UCSD-AML1 (cell line): ENCODE data around the gene CA6.
"Not testable (repeated sequence)": the region's sequence is repeated elsewhere in the genome, so short reads cannot be mapped to it uniquely, and the experiment has no call there.

Experiments used
- DNase-seq: peaks from one replicate; lab custom pipeline; 2025; ENCODE audit not compliant: unreplicated experiment; lab: John Stamatoyannopoulos, UW

Gene CA6

DNA sequence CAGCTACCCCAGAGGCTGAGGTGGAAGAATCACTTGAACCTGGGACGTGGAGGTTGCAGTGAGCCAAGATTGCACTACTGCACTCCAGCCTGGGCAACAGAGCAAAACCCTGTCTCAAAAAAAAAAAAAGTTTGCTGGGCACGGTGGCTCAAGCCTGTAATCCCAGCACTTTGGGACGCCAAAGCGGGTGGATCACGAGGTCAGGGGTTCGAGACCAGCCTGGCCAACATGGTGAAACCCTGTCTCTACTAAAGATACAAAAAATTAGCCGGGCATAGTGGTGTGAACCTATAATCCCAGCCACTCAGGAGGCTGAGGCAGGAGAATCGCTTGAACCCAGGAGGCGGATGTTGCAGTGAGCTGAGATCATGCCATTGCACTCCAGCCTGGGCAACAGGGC, 23.2 kb downstream of the CA6 start:
- not testable (repeated sequence) for DNase-seq

DNA sequence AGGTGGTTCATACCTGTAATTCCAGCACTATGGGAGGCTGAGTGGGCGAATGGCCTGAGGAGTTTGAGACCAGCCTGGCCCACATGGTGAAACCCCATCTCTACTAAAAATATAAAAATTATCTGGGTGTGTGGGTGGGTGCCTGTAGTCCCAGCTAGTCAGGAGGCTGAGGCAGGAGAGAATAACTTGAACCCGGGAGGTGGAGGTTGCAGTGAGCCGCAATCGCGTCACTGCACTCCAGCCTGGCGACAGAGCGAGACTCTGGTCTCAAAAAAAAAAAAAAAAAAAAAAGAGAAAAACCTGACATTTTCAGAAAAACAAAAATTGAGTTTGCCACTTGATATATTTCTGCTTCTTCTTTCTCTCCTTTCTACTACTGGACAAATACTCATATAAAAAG, 24.3 kb downstream of the CA6 start:
- DNase-seq, result no peak

DNA sequence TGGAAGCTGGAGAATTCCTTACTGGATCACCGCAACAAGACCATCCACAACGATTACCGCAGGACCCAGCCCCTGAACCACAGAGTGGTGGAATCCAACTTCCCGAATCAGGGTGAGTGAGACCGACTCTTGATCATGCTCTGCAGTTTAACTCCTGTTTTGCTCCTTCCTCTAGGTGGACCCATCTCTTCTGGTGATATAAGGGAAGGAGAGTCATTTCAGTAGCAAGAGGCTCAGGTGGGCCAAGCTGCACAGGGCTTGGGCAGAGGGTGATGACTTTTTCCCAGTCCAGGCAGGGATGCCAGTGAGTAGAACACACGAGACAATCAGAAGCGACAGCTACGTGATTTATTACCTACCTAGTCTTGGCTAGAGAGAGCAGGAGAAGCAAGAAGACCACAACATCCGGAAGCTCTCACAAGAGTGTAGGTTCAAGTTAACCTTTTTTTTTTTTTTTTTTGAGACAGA, 25.2 kb downstream of the CA6 start:
- peak; percentile 51 for DNase-seq

DNA sequence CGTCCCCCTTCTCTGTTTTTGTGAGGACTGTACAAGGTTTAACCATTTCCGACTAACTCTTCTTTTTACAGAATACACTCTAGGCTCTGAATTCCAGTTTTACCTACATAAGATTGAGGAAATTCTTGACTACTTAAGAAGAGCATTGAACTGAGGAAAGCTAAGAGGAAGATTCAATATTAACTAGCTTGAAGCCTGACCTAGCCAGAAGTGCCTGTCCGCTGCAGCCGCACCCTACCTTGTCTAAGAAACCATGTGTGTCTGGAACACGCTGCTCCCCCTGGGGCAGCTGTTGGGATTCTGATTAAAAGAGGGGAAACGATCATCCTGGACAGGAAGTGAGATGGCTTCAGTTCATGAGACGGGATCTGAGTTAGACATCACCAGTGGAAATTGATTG, 28.9 kb downstream of the CA6 start:
- no peak for DNase-seq

DNA sequence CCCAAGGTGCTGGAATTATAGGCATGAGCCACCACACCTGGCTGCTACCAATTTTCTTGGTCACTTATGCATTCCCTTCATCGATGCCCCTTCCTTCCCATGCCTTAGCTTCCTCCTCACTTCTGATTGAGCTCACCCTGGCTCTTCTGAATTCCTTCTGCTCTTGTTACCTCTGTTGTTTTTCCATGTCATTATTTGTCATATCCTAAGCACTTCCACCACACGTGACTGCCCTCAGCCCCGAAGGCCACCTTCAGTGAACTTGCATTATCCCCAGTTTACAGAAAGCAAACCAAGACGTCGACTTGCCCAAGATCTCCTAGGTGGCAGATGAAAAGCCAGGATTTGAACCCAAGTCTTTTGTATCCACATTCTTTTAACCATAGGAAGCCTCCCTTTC, 30.7 kb downstream of the CA6 start:
- no peak for DNase-seq

DNA sequence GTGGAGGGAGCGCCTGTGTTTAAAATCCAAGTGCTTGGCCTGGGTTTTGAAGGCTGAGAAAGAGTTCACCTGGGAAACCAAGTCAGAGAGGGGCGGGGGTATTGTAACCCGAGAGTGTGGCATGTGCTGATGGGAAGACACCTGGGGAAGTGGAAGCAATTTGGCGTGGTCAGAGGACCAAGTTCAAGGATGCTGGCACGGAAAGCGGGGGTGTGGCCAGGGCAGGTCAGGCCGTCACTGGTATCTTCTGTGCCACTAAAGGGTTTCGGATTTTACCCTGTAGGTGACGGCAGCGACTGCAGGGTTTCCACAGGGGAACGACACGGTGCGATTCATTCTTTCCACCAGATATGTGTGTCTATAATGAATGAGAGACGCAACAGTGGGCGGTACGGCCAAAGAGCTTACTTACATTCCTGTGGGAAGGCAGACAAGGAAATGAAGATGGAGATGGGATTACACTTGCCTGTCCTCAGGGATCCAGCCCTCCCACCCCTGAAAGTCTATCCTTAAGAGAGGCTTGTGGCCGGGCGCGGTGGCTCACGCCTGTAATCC, 31.3 kb downstream of the CA6 start:
- no peak for DNase-seq

DNA sequence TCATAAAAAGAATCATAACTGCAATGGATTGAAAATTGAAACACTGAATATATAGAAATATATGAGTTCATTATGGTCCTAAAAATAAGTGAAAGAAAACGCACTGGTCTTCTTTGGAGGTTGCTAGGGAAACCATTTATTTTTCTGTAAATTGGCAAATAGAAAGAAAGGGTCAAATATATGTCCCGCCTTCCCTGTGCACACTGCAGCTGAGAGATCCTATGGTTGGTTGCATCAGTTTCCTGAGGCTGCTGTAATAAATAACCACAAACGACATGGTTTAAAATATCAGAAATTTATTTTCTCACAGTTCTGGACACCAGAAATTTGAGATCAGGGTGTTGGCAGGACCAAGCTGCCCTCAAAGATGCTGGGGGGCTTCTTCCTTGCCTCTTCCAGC, 35.0 kb downstream of the CA6 start:
- no peak for DNase-seq

DNA sequence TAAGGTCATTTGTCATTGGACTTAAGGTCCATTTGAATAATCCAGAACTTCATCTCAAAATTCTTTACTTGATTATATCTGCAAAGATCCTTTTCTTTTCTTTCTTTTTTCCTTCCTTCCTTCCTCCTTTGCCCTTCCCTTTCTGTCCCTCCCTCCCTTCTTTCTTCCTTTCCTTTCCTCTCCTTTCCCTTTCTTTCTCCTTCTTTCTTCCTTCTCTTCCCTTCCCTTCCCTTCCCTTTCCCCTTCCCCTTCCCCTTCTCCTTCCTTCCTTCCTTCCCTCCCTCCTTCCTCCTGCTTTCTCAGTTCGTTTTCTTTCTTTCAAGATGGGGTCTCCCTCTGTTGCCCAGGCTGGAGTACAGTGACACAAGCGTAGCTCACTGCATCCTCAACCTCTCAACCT, 35.5 kb downstream of the CA6 start:
- no peak for DNase-seq

DNA sequence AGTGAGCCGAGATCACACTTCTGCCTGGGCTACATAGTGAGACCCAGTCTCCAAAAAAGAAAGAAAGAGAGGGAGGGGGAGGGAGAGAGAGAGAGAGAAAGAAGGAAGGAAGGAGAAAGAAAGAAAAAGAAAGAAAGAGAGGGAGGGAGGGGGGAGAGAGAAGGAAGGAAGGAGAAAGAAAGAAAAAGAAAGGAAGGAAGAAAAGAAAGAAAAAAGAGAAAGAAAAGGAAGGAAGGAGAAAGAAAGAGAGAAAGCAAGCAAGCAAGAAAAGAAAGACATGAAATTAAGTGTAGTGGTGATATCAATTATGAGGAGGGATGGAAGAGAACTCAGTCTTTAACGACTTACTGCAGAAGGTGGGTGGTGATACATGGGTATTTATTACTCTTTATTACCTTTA, 38.5 kb downstream of the CA6 start:
- DNase-seq, result no peak

DNA sequence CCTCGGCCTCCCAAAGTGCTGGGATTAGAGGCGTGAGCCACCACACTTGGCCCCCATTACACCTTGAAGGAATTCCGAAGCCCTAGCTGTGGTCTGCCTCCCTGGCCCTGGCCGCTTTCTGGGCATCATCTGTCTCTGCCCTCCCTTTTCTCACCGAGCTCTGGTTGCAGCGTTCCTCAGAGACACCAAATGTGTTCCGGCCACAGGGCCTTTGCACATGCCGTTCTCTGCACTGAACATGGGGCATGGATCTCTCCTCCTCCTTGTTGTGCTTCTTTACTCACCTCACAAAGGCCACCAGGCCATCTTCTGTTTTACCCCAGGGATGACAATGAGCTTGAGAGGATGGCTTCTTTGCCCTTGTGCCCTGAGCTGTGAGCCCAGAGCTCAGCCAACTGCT, 39.3 kb downstream of the CA6 start:
- DNase-seq, result no peak

DNA sequence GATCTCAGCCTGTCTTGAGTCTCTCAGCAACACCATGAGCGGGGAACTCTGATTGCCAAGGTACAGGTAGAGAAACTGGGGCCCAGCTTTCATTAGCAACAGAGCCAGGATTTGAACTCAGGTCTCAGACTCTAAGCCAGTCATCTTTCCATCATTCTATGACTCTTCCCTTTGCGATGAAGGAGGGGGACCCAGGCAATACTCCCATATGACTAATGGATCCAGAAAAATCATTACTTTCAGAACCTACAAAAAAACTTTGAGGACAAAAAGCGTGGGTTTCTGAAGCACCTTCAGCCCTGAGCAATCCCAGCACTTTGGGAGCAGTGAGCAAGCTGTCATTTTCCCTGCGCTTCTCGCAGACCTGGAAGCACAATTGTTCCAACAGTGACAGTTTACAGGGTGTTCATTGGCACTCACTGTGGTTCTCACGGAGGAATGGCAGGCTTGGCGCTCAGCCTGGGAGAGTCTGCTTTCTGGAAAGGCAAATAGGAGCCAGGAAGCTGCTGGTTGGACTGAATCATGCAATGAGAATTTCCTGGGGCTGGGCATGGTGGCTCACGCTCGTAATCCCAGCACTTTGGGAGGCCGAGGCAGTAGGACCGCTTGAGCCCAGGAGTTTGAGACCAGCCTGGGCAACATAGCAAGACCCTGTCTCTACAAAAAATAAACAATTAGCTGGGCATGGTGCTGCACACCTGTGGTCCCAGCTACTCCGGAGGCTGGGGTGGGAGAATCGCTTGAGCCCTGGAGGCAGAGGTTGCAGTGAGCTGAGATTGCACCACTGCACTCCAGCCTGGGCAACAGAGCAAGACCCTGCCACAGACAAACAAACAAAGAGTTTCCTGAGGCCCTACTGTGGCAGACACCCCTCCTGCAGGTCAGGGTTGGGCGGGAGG, 40.5 kb downstream of the CA6 start:
- DNase-seq, result no peak

DNA sequence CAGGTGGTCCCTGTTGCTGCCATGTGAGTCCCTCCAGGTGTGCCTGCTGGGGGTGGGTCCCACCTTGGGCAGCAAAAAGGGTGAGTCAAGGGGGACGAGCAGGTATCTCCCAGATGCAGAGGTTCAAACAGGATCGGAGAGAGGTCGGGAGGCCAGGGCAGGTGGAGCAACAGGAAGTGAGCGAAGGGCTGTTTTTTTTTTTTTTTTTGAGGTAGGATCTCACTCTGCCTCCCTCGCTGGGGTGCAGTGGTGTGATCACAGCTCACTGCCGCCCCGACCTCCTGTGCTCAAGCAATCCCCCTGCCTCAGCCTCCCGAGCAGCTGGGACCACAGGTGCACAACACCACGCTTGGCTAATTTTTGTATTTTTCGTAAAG, 41.1 kb downstream of the CA6 start:
- no peak for DNase-seq

DNA sequence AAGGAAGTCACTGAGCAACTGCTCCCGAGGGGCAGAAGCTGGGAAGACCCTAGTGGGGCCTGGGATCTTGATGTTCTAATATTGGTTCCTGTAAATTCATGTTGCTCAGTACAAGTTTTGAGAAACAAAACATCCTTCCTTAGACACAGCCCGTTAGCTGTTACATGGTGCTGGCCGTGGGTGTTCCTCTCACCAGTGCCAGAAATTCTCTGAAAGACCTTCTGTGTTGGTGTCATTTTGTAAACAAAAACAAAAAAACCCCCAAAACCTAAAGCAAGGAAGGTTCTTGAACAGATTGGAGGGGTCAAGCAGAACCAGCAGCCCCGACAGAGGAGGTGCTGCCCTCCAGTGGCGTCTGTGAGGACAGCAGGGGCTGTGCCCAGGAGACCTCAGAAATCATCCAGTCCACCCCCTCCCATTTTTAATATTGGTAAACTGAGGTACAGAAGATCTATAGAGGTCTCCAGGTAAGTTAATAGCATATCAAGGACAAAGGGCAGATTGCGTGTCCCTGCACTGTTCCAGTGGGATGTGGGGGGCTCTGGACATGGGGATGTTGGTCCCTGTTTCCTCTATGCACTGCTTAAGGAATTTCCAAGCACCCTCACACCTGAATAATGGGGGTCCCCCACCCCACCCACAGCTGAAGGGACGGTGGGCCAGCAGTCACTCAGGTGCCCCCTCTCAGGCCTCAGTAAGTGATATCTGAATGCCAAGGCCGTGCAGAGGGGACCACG, 42.4 kb downstream of the CA6 start:
- DNase-seq, result peak; percentile 48

DNA sequence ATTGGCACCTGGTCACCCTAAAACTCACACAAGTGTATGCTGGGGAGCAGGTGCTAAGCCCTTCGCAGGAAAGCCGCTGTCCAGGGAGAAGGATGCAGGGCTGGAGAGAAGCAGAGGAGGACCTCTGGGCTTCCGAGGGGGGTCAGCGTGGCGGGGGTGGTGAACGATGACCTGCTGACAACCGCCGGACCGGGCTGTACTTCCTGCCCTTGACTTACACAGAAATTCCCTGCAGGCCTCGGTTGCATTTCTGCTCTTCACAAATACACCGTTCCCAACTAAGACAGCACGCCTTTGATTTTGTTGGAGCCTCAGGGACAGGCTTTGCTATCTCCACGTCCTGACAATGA, 42.9 kb downstream of the CA6 start:
- DNase-seq, result no peak

DNA sequence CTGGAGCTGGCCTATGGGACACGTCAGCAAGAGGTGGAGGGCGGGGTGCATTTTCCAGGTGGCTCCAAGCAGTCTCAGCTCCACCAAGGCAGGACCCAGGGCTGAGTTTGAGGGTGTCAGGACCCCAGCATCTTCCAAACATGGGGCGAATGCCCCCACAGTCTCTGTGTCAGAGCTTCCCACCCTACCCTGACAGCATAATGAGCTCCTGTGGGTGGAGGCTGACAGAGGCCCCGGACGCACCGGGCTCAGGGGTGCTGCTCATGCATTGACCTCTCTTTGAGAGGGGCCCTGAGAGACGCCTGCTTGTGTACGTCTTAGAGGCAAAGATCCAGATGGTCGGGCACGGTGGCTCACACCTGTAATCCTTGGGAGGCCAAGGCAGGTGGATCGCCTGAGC, 43.4 kb downstream of the CA6 start:
- no peak for DNase-seq

DNA sequence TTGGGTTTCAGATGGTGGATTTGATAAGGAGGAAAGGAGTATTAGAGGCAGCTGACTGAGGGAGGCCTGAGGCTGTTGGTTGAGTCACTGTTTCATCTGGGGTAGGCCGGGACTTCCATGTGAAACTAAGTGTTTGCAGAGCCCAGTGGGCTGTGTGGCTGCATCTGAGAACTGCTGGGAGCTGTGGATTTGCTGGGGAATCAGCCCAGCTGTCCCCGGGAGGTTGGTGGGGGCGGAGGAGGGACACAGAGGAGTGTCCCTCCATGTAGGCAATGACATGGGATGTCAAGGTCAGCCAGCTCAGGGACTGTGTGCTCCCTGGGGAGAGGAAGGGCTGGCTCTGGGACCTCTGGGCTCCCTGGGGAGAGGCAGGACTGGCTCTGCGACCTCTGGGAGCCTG, 44.2 kb downstream of the CA6 start:
- no peak for DNase-seq

DNA sequence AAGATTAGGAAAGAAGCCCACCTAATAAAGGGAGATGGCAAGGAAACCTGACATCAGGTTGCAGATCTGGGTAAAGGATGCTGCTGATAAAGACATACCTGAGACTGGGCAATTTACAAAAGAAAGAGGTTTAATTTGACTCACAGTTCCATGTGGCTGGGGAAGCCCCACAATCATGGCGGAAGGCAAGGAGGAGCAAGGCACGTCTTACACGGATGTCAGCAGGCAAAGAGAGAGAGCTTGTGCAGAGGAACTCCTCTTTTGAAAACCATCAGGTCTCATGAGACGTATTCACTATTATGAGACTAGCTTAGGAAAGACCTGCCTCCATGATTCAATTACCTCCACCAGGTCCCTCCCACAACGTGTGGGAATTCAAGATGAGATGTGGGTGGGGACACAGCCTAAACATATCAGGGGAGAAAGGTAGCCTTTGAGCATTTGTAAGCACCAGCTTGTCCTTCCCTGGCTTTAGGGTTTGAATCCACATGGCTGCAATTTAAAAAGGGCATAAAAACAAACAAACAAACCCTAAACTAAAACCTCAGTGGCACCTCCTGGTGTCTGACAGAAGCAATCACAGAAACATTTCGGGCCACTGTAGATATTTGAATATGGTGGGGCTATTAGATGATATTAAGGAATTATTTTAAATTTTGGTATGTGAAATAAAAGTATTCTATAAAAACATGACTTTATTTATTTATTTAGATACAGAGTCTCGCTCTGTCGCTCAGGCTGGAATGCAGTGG, 47.4 kb downstream of the CA6 start:
- DNase-seq, result no peak

DNA sequence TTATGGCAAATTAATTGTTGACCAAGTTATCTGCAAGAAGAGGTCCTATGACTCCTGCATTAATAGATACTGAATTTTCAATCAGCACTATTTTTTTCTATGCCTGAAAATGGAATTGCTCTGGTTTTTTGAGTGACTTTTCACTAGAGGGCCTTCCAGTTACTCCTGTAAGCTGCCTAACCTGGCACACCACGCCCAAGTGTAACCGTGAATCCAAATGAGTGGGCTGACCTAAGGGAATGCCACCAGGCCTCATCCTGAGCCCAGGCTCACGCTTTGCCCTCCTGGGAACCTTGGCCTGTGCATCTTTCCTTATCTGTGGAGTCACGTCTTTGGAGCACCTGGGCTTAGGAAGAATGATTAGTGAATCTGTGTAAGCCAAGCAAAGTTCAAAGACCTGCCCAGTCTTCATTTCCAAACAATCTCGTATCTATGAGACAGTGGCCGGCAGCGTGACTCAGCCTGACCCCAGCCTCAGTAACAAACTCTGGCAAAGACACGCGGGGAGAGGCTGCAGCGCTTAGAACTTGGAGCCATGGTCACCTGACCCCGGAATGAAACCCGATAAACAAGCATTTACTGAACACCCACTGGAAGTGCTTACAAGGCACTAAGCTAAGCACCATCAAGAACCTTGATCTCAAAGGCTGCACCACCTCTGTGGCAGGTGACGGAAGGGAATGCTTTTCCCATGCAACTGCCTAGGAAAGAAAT, 48.5 kb downstream of the CA6 start:
- DNase-seq, result not testable (repeated sequence)

DNA sequence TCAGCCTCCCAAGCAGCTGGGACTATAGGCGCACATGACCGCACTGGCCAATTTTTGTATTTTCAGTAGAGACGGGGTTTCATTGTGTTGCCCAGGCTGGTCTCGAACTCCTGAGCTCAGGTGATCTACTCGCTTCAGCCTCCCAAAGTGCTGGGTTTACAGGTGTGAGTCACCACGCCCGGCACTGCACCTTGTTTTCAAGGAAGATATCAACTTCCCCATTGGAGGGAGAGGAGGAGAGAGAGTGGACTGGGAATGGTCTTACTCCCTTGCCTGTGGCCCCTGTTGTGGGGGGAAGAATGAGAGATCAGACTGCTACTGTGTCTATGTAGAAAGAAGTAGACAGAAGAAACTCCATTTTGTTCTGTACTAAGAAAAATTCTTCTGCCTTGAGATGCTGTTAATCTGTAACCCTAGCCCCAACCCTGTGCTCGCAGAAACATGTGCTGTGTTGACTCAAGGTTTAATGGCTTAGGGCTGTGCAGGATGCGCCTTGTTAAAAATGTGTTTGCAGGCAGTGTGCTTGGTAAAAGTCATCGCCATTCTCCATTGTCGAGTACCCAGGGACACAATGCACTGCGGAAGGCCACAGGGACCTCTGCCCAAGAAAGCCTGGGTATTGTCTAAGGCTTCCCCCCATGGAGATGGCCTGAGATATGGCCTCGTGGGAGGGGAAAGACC, 56.0 kb downstream of the CA6 start:
- not testable (repeated sequence) for DNase-seq

DNA sequence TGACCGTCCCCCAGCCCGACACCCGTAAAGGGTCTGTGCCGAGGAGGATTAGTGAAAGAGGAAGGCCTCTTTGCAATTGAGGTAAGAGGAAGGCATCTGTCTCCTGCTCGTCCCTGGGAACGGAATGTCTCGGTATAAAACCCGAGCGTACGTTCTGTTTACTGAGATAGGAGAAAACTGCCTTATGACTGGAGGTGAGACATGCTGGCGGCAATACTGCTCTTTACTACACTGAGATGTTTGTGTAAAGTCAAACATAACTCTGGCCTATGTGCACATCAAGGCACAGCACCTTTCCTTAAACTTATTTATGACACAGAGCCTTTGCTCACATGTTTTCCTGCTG, 56.5 kb downstream of the CA6 start:
- DNase-seq, result not testable (repeated sequence)
